B cell (primary cell): ENCODE data around the gene SPRR2G. TPM values are rescaled to one million over a fixed set of nuclear protein-coding genes. Genes with fewer than 3 reads are reported as not detected.

Experiments used
- ATAC-seq: fragments of 200-7000 bp; cut with Tn5 transposase; one replicate; pipeline ENCODE4 v1.10.0; 2021; ENCODE audit warnings: low read depth, mild to moderate bottlenecking, moderate number of reproducible peaks, moderate library complexity
- CTCF ChIA-PET: fragments of 350-600 bp; sonication (Branson Sonifier 250); formaldehyde crosslinking; loops from one replicate; lab custom pipeline; 2021; ENCODE audit warnings: antibody characterized with exemption, inconsistent platforms; lab: Charles Lee
- POLR2A ChIA-PET: fragments of 350-600 bp; sonication (Branson Sonifier 250); formaldehyde crosslinking; loops from one replicate; lab custom pipeline; 2021; ENCODE audit warnings: antibody characterized with exemption; lab: Charles Lee
- DNase-seq: peaks from one replicate; pipeline ENCODE4 v3.0.0; 2013
- H2AFZ ChIP-seq: 2 replicates; pipeline ENCODE4 v1.6.1; 2012; ENCODE audit warnings: mild to moderate bottlenecking, low read depth, low read length; ENCODE audit not compliant: insufficient read depth, poor library complexity, severe bottlenecking
- H3K27ac ChIP-seq, 2 donors: 1 replicate in 1 of 2; 2 replicates in 1 of 2; pipeline ENCODE4 v1.5.1; 2012 to 2013; ENCODE audit warnings: low read length in 2 of 2, mild to moderate bottlenecking in 2 of 2, moderate library complexity in 1 of 2
- H3K27me3 ChIP-seq, 4 experiments: fragments of 200-600 bp in 1 of 4; sonication (generic) in 1 of 4; replicated peaks in 1 of 4; 1 replicate in 2 of 4; 2 replicates in 2 of 4; pipeline versions ENCODE4 v1.6.1 to v1.7.0; 2013 to 2016; ENCODE audit warnings: low read length in 3 of 4, mild to moderate bottlenecking in 2 of 4, mixed read lengths in 1 of 4, moderate library complexity in 1 of 4; ENCODE audit not compliant: insufficient read depth in 4 of 4, control insufficient read depth in 3 of 4; ENCODE audit errors: control extremely low read depth in 1 of 4
- H3K36me3 ChIP-seq, 2 experiments: replicated peaks in 1 of 2; 1 replicate in 1 of 2; 2 replicates in 1 of 2; pipeline versions ENCODE4 v1.6.1 to v1.7.1; 2013; ENCODE audit warnings: low read length in 1 of 2; ENCODE audit not compliant: insufficient read depth in 2 of 2, control insufficient read depth in 1 of 2; ENCODE audit errors: control extremely low read depth in 1 of 2, extremely low read depth in 1 of 2
- H3K4me1 ChIP-seq, 2 donors: fragments of 200-600 bp in 1 of 2; sonication (generic) in 1 of 2; 1 replicate in 1 of 2; 2 replicates in 1 of 2; pipeline versions ENCODE4 v1.5.1 to v1.6.1; 2013 to 2017; ENCODE audit warnings: low read length in 2 of 2; ENCODE audit not compliant: control insufficient read depth in 2 of 2, insufficient read depth in 2 of 2
- H3K4me2 ChIP-seq: replicated peaks from 2 replicates; pipeline ENCODE3; 2012; ENCODE audit warnings: mild to moderate bottlenecking, low read depth, low read length; ENCODE audit not compliant: poor library complexity, severe bottlenecking
- H3K4me3 ChIP-seq, 5 experiments: fragments of 200-600 bp in 1 of 5; sonication (generic) in 1 of 5; 1 replicate in 3 of 5; 2 replicates in 2 of 5; pipeline versions ENCODE4 v1.5.1 to v1.7.0; 2011 to 2016; ENCODE audit warnings: low read length in 4 of 5, mild to moderate bottlenecking in 4 of 5, low read depth in 2 of 5, control low read depth in 1 of 5, moderate library complexity in 1 of 5; ENCODE audit not compliant: insufficient read depth in 1 of 5; ENCODE audit errors: control extremely low read depth in 1 of 5, extremely low read depth in 1 of 5
- H3K79me2 ChIP-seq: fragments of 200-600 bp; sonication (generic); one replicate; pipeline ENCODE4 v1.6.0; 2016; ENCODE audit warnings: low read length; ENCODE audit not compliant: control insufficient read depth, insufficient read depth
- H3K9ac ChIP-seq: fragments of 200-600 bp; sonication (generic); 2 replicates; pipeline ENCODE4 v1.6.1; 2017; ENCODE audit warnings: mild to moderate bottlenecking, low read length, moderate library complexity
- H3K9me3 ChIP-seq, 3 donors: one replicate each; pipeline versions ENCODE4 v1.6.1 to v1.7.1; 2013; ENCODE audit warnings: low read length in 2 of 3; ENCODE audit not compliant: control insufficient read depth in 2 of 3, insufficient read depth in 1 of 3; ENCODE audit errors: control extremely low read depth in 1 of 3
- H4K20me1 ChIP-seq: 2 replicates; pipeline ENCODE4 v1.6.0; 2012; ENCODE audit warnings: mild to moderate bottlenecking, low read length; ENCODE audit not compliant: insufficient read depth, control insufficient read depth, poor library complexity, severe bottlenecking
- H3K27ac Mint-ChIP-seq: one replicate; pipeline ENCODE4 v1.8.0; 2021; ENCODE audit warnings: mixed read lengths
- H3K27me3 Mint-ChIP-seq: one replicate; pipeline ENCODE4 v1.8.0; 2021; ENCODE audit warnings: mixed read lengths
- H3K4me1 Mint-ChIP-seq: one replicate; pipeline ENCODE4 v1.8.0; 2021; ENCODE audit warnings: mixed read lengths
- H3K4me3 Mint-ChIP-seq: one replicate; pipeline ENCODE4 v1.8.0; 2021; ENCODE audit warnings: mixed read lengths
- H3K9me3 Mint-ChIP-seq: one replicate; pipeline ENCODE4 v1.8.0; 2022; ENCODE audit warnings: mixed read lengths; ENCODE audit not compliant: insufficient read depth
- EZH2 ChIP-seq: IDR thresholded peaks from 2 replicates; pipeline ENCODE4 v1.6.1; 2012; ENCODE audit warnings: borderline replicate concordance, low read depth, mild to moderate bottlenecking, moderate library complexity, low read length; ENCODE audit not compliant: insufficient read depth, poor library complexity, severe bottlenecking
- WGBS: methylation state at CpG from one replicate; pipeline ENCODE4 v1.1.5; 2013; ENCODE audit warnings: missing lambda C conversion rate; ENCODE audit not compliant: insufficient coverage; 5-methylcytosine and 5-hydroxymethylcytosine counted together
- intact Hi-C: fragments of 100-400 bp; cut with micrococcal nuclease; formaldehyde crosslinking; loops from one replicate; pipeline ENCODE4 v1.10.0; 2022
- polyA plus RNA-seq: library from polyadenylated mRNA; depleted of rRNA; stranded (reverse); fragments of >200 nt; gene quantifications from 2 replicates; pipeline ENCODE4 v1.2.3, GENCODE V29; 2012
- total RNA-seq, 2 donors: library from RNA; stranded (reverse); fragments of 120-200 nt in 1 of 2; gene quantifications; 1 replicate in 1 of 2; 2 replicates in 1 of 2; pipeline versions ENCODE4 v1.2.3 to v1.2.4, GENCODE V29; 2013 to 2022
- TF ChIP-seq, protein P1 (sequence below): fragments of 200-600 bp; IDR thresholded peaks from one replicate; pipeline ENCODE4 v1.8.0; 2022; ENCODE audit warnings: antibody characterized with exemption, mild to moderate bottlenecking

Gene SPRR2G
- total and polyA plus RNA-seq, 2 donors (not counting 1 experiment from before 2014, with no cell fraction given): not detected

DNA sequence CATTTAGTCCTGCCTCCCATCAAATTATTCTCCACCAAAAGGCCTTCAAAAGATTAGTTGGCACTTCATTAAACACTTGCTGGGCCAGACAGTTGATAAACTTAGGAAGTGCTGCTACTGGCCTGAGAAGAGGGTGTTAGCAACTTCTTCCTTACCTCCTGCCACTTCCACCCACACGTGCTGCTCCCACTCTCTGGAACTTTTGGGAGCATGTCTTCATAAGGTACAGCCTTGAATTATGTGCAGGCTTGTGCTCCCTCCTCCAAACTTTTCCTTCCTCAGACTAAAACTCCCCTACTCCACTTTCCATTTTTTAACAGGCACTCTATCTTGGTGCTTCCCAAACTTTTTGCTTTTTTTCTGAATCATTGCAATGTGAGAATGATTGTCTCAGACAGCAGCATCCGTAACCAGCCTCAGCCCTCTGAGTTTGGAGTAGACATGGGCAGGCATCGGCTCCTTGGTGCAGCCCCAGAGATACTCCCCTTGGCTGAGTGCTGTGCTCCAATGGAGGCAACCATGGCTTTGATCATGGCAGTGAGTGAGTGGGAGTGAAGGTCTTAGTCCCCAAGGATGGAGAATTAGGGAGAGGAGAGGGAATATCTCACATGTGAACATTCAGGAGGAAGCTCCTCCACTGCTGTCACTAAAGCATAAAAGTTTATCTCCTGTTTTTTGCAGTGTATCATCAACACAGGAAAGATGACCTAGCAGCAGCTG lies 43.8 kb upstream of the SPRR2G start:
- Histone ChIP-seq H3K27ac (no peak overlapping the region), H3K4me3 (no peak overlapping the region), H3K79me2 (no peaks in the 10 kb centered on the region), H3K27me3 (peaks cover 0 to 14% (median 8%) of the 10 kb centered on the region in 4 experiments), H3K9me3 (no peaks in the 10 kb centered on the region), H3K9ac (no peak overlapping the region), H3K36me3 (no peaks in the 10 kb centered on the region), H3K4me2 (no peak overlapping the region), H3K4me1 (no peaks in the 10 kb centered on the region), H4K20me1 (no peaks in the 10 kb centered on the region), H2AFZ (no peak overlapping the region)
- Mint-ChIP-seq H3K27ac (no peak overlapping the region), H3K27me3 (peaks cover 63% of the 10 kb centered on the region), H3K4me3 (no peak overlapping the region), H3K9me3 (no peaks in the 10 kb centered on the region), H3K4me1 (no peaks in the 10 kb centered on the region)
- DNase-seq: no peak
- intact Hi-C loops: no loop called here
- ChIA-PET CTCF (no interaction called here), POLR2A (no interaction called here)
- ATAC-seq: no peak
- WGBS: 70% methylated on average over 3 of the region's 3 CpGs
- TF ChIP-seq, protein P1, sequence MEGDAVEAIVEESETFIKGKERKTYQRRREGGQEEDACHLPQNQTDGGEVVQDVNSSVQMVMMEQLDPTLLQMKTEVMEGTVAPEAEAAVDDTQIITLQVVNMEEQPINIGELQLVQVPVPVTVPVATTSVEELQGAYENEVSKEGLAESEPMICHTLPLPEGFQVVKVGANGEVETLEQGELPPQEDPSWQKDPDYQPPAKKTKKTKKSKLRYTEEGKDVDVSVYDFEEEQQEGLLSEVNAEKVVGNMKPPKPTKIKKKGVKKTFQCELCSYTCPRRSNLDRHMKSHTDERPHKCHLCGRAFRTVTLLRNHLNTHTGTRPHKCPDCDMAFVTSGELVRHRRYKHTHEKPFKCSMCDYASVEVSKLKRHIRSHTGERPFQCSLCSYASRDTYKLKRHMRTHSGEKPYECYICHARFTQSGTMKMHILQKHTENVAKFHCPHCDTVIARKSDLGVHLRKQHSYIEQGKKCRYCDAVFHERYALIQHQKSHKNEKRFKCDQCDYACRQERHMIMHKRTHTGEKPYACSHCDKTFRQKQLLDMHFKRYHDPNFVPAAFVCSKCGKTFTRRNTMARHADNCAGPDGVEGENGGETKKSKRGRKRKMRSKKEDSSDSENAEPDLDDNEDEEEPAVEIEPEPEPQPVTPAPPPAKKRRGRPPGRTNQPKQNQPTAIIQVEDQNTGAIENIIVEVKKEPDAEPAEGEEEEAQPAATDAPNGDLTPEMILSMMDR: no peak
- TF ChIP-seq EZH2: no peak

DNA sequence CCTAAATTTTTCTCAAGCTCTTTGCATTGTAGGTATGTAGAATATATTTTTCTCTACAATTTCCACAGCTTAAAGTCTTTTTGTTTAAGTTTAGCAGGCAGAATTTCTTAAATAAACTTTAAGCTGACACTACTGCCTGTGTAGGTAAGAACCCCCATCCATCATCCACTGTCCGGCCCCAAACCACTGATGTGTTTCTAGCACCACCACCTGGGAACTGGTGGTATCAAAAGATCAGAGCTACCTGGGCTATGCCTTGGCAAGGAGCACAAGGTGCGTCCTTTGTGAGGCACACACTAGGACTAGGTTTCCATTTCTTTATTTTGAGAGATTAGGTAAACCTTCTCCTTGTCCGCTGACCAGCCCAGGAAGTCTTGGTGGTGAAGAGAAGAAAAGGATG lies 42.0 kb upstream of the SPRR2G start:
- peaks cover 52% of the 10 kb centered on the region for H3K27me3 Mint-ChIP-seq
- WGBS: 71% methylated on average over 1 of the region's 3 CpGs
- ChIA-PET CTCF (no interaction called here), POLR2A (no interaction called here)
- H3K4me1 Mint-ChIP-seq: no peaks in the 10 kb centered on the region
- no peak overlapping the region for H3K4me2 ChIP-seq
- H4K20me1 ChIP-seq: no peaks in the 10 kb centered on the region
- H3K27me3 ChIP-seq: peaks cover 0 to 14% (median 8%) of the 10 kb centered on the region in 4 experiments
- no peaks in the 10 kb centered on the region for H3K9me3 ChIP-seq
- no peak overlapping the region for H3K9ac ChIP-seq
- H3K79me2 ChIP-seq: no peaks in the 10 kb centered on the region
- no peak overlapping the region for H3K27ac ChIP-seq
- ATAC-seq: no peak
- no peak overlapping the region for H2AFZ ChIP-seq
- intact Hi-C loops: no loop called here
- DNase-seq: no peak
- H3K4me1 ChIP-seq: no peaks in the 10 kb centered on the region
- no peak overlapping the region for H3K4me3 Mint-ChIP-seq
- no peak overlapping the region for H3K4me3 ChIP-seq
- H3K27ac Mint-ChIP-seq: no peak overlapping the region
- H3K36me3 ChIP-seq: no peaks in the 10 kb centered on the region
- TF ChIP-seq, protein P1: no peak
- no peaks in the 10 kb centered on the region for H3K9me3 Mint-ChIP-seq
